Measurements from ENCODE around the gene TFDP1. TPM values are rescaled to one million over a fixed set of nuclear protein-coding genes. Genes with fewer than 3 reads are reported as not detected.

The TFDP1 gene, protein sequence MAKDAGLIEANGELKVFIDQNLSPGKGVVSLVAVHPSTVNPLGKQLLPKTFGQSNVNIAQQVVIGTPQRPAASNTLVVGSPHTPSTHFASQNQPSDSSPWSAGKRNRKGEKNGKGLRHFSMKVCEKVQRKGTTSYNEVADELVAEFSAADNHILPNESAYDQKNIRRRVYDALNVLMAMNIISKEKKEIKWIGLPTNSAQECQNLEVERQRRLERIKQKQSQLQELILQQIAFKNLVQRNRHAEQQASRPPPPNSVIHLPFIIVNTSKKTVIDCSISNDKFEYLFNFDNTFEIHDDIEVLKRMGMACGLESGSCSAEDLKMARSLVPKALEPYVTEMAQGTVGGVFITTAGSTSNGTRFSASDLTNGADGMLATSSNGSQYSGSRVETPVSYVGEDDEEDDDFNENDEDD
- total RNA-seq = 10 to 100 TPM; 36.6 to 40.3 TPM
- long read RNA-seq, donor 1, transcript TFDP1-201 (12 exons, 2,648 nt) = major isoform, 15 of 40 reads
- long read RNA-seq, donor 1, partial matches to known transcripts = 4 of 40 reads
- long read RNA-seq, donor 1, other reads (novel, unspliced or antisense) = 21 of 40 reads
- long read RNA-seq, donor 2, partial matches to known transcripts = 6 of 14 reads
- long read RNA-seq, donor 2, other reads (novel, unspliced or antisense) = 7 of 14 reads

DNA sequence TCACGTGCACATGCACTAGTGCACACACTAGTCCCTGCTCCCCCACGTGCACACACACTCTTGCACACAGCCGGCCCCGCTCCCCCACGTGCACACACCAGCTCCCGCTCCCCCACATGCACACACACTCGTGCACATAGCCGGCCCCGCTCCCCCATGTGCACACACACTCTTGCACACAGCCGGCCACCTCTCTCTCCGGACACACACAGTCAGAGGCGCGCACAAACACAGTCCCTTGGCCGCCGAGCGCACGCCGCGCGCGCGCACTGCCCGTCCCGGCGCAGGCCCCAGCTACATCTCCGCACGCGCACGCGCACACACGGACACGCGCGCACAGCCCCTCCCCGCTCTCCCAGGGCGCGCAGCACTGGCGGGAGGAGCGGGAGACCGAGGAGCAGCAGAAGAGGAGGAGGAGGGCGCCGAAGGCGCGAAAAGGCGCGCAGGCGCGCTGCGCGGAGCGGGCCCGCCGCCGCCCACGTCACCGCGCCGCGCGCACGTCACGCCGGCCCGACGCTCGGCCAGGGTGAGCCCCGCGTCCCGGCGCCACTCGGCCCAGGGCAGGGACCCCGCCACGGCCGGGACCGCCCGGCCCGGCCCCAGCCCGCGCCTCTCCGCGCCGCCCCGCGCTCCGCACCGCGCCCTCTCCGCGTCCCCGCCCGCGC, at the start of gene TFDP1:
Gene TFDP1, plus strand, starts transcription at position 549 of the 665 bp plus-strand sequence. CDS start 1,085 bp downstream, outside the sequence.
- peak; percentile 86 for DNase-seq (ENCODE audit: low spot score)
- intact Hi-C loops (cut with DNase I) = no loop called here

DNA sequence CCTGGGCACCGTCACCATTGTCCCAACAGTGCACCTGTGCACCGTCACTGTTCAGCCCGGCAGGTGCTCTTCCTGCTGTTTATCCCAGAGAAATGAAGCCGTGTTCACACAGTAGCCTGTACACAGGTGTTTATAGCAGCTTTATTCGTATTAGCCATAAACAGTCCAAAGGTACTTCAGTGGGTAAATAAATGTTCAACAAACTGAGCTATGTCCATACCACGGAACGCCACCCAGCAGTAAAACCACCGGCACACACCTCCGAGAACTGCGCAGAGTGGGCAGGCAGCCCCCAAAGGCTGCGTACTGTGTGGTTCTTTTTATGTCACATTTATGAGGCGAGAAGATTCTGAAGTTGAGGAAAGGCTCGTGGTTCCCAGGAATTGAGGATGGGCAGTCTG, 49.2 kb upstream of the TFDP1 start:
- peak; percentile 7 for DNase-seq (ENCODE audit: low spot score)
- intact Hi-C loops (cut with DNase I) = no loop called here

DNA sequence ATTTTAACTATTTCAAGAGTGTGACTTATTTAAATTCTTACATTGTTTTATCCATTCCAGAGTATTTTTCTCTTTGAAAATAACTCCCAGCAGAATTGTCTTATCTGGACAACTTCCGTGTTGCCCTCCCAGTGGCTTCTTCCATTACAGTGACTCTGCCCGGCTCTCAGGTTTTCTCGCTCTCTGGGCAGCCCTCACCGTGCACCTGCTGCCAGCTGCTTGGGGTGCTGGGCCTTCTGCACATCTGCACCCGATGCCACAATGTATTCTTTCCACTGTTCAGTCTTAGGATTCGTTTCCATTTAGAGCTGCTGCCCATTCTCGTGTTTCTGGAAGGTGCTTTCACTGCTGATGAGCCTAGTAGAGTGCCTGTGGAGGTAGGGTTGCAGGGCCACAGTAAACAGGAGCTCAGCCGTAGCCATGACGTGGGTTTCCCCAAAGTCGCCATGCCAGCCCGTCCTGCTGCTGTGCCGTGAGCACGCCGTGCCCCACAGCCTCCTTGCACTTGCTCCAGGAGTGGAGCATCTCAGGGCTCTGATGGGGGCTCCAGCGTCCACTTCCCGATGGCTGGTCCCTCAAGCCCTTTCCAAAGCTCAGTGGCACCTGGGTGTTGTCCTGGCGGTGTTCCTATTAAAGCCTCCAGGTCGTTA, 48.0 kb upstream of the TFDP1 start:
- DNase-seq (ENCODE audit: low spot score) = peak; percentile 74
- intact Hi-C loops (cut with DNase I) = no loop called here

DNA sequence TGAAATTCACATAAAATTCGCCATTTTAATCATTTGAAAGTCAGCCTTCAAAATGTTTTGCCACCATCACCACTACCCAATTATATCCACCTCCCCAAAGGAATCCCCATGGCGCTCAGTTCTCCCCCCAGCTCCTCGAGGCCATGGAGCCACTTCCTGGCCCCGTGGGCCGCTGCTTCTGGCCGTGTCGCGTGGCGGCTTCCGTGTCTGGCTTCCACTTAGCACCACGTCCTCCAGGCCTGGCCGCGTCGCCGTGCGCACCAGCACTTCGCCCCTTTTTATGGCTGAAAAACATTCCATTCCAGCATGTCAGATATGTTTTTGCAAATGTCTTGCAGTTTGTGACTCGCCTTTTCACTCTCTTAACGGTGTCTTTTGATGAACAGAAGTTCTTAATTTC, 47.3 kb upstream of the TFDP1 start:
- peak; percentile 58 for DNase-seq (ENCODE audit: low spot score)
- intact Hi-C loops (cut with DNase I) = no loop called here

DNA sequence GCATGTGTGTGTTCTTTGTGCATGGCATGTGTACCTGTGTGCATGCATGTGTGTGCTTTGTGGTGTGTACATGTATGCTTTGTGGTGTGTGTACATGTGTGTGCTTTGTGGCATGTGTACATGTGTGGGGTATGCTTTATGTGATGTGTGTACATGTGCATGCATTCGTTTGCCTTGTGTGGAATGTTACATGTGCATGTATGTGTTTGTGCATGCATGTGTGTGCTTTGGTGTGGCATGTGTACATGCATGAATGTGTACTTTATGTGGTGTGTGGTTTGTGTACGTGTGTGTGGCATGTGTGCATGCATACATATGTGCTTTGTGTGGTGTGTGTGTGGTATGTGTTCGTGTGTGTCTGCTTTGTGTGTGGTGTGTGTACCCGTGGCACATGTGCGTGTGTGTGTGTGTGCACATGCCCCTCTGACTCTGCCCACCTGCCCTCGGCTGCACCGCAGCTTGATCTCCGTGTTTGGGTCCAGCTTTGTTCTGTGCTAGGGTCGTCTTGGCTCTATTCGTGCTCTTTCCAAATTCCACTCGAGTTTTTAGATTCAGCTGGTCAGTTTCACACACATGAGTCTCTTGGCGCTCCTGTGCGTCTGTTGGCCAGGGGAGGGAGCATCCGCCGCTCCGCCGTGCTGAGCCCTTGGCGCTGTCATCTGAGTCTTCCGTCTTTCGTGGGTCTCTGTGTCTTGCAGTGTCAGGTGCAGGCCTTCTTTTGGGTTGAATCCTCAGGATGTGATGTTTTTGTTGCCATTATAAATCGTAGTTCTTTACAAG, 46.5 kb upstream of the TFDP1 start:
- intact Hi-C loops (cut with DNase I) = no loop called here
- DNase-seq (ENCODE audit: low spot score) = peak; percentile 41

DNA sequence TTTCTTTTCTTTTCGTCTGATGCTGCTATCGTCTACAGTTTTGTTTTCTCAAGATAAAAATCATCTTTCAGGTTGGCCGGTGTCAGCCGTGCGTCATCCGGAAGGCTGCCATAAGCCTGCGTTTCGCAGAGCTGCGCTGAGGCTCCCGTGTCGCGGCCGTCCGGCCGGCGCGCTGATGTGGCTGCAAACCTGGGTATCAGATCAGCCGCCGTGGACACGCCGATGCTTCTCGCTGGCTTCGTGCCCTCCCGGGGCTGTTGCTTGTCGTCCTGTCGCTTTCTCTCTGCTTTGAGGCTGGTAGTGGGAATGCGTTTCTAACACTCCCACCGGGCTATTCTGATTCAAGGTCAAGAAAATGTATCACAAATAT, 45.9 kb upstream of the TFDP1 start:
- intact Hi-C loops (cut with DNase I) = no loop called here
- DNase-seq (ENCODE audit: low spot score) = peak; percentile 69

DNA sequence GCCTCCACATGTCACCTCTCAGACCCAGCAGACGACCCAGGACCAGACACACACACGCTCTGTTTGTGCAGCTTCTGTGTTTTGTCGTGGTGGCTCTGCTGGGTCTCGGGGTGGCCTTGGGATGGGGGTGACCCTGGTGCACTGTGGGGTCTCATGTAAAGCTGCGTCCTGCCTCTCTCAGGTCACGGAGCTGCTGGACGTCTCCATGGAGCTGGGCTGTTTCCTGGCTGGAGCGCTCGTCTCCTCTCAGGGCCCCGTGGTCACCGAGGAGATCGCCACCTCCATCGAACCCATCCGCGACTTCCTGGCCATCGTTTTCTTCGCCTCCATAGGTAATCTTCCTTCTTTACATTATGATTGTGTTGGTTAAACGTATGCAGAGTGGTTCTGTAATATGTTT, 45.4 kb upstream of the TFDP1 start:
- intact Hi-C loops (cut with DNase I) = no loop called here
- peak; percentile 54 for DNase-seq (ENCODE audit: low spot score)

DNA sequence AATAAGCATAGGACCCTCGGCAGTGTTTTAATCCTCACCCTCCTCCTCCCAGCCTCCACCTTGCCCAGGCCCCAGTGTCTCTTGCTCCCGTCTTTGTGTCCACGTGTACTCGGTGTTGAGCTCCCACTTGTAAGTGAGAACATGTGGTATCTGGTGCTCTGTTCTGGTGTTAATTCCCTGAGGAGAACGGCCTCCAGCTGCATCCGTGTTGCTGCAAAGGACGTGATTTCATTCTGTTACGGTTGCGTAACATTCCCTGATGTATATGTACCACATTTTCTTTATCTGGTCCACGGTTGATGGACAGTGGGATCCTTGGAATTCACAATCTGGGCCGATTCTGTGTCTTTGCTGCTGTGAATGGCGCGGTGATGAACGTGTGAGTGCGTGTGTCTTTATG, 44.7 kb upstream of the TFDP1 start:
- intact Hi-C loops (cut with DNase I) = no loop called here
- peak; percentile 24 for DNase-seq (ENCODE audit: low spot score)

DNA sequence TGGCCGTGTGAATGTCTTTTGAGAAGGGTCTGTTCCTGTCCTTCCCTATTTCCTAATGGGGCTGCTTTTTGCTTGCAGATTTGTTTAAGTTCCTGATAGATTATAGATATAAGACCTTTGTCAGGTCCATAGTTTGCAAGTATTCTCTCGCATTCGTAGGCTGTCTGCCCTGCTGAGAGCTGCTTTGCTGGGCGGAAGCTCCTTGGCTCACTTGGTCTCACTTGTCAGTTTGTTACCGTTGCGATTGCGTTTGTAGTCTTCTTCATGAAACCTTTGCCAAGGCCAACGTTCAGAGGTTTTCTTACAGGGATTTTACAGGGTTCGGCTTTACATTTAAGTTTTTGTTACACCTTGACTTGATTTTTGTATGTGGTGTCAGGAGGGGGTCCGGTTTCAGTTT, 44.0 kb upstream of the TFDP1 start:
- intact Hi-C loops (cut with DNase I) = no loop called here
- no peak for DNase-seq (ENCODE audit: low spot score)

DNA sequence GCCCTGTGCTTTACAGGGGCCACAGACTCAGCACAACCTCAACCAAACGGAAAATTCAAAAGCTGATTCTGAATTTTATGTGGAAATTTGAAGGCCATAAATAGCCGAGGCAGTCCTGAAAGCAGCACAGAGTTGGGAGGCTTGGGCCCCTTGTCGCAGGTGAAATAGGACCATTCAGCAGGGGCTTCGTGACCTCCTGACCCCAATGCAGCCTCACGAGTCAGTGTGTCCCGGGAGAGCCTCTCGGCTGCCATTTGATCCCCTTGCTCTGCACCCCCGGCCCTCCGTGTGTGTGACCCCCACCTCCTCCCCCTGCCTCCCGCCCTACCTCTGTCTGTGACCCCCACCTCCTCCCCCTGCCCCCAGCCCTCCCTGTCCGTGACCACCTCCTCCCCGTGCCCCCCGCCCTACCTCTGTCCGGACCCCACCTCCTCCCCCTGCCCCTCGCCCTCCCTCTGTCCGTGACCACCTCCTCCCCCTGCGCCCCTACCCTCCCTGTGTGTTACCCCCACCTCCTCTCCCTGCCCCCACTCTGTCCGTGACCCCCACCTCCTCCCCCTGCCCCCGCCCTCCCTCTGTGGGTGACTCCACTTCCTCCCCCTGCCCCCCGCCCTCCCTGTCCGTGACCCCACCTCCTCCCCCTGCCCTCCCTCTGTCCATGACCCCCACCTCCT, 41.7 kb upstream of the TFDP1 start:
- peak; percentile 28 for DNase-seq (ENCODE audit: low spot score)
- intact Hi-C loops (cut with DNase I) = no loop called here

DNA sequence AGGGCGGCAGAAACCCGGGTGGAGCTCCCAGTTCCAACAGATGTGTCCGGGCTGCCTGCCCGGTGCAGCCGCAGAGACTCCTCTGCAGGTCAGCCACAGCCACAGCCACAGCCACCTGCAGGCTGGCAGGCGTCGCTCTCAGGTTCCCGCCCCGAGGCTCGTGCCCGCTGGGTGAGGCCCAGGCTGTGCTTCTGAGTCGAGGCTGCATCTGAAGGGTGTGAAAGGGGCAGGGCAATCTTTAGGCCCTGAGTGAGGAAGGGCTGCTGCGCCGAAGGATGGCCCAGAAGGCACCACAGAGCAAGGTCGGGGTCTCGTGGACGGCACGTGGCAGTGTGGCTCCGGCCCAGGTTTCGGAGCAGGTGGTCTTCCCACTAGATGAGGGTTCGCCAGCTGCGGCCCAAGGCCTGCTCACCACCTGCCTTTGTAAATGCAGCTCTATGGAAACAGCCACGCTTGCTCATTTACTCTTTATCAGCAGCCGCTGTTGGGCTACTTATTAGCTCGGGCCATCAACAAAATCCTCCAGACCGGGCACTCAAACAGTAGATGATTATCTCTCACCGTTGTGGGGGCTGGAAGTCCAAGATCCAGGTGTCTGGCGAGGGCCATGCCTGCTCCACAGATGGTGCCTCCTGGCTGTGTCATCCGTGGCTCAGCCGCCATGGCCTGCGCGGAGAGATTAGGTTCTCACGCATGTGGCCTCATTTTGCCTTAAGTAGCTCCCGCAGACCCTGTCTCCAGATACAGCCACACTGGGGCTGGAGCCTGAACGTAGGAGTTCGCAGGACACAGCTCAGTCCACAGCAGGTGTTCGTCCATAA, 40.3 kb upstream of the TFDP1 start:
- DNase-seq (ENCODE audit: low spot score) = peak; percentile 78
- intact Hi-C loops (cut with DNase I) = no loop called here

DNA sequence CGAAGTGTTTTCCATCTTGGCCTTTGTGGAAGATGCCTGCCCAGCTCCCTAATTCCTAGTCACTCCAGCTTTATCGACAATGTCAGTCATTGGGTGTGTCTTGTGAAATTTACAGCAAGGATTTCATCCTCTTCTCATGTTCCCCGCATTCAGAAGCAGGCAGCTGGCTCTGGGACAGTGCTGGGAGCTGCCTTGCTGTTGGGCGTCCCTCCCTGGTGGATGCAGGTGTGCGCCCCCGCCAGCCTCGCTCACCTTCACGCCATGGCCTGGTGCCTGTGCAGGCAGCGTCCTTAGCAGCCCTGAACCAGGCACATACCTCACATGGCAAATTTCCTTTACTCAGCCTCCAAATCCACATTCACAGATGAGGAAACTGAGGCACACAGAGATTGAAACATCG, 39.7 kb upstream of the TFDP1 start:
- intact Hi-C loops (cut with DNase I) = no loop called here
- peak; percentile 54 for DNase-seq (ENCODE audit: low spot score)

DNA sequence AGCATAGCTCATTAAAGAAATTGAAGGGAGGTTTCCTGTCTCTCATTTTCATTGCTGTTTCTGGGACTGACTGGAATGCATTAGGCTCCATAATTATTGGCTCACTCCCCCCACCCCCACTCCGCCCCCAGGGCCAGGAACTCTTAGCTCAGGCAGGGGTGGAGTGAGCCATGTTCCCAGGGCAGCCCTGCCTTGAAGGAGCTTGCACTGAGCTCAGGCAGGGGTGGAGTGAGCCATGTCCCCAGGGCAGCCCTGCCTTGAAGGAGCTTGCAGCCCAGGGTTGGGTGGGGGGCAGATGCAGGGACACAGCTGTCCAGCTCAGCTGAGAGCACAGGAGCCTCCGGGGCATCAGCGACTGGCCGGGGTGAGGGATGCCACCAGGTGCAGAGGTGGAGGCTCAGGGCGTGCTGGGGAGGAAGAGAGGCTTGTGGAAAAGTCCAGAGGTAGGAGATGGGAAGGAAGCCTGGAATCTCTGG, 39.1 kb upstream of the TFDP1 start:
- DNase-seq (ENCODE audit: low spot score) = peak; percentile 79
- intact Hi-C loops (cut with DNase I) = no loop called here

DNA sequence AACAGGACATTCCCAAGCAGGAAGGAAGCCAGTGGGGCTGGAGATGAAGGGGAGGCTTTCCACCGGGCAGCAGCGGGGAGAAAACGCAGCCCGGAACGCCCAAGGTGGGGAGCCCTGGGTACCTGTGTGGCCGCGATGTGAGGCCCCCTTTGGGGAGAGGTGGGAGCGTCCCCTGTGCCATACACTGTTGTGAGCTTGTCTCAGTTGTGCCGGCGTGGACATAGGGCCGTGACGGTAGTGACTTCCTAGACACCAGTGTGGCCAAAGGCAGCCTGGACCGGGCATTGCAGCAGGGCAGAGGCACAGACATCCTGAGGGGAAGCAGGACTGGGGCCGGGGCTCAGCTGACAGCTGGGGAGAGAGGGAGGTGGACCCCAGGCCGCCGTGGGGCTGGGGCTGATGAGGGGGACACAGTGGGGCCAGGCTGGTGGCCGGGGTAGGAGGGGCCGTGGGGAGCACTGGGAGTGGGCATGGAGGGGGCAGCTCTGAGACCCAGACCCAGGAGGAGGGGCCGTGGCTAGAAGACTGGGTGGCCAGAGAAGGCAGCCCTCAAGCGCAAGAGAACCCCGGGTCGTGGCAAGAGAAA, 38.5 kb upstream of the TFDP1 start:
- intact Hi-C loops (cut with DNase I) = no loop called here
- DNase-seq (ENCODE audit: low spot score) = peak; percentile 80

DNA sequence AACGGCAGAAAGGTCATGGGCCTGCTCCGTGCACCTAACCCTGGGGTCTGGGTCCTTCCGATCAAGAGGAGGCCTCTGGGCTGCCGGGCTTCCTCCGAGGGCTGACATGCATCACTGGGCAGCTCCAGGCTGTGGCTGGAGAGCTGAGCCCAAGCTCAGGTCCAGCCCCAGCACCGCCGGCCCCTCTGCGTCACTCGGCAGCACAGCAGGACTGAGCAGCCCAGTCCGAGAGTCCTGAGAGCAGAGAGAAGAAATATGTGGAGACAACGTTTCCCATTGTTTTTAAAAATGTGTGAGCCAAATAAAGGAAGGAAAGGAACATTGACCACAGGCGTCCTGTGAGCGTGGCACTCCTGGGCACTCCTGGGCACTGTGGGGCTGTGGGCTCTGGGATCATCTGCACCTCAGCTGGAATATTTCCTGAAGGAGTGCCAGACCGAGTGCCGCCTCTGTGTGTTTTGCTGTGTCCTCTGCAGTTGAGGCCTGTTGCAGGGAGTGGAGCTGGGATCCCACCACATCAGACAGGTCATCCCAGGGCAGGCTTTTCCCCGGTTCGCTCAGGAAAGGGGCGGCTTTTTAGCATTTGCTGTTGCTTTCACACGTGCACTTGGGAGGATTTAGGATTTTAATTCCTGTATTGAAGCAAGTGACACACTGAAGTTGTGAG, 37.8 kb upstream of the TFDP1 start:
- DNase-seq (ENCODE audit: low spot score) = peak; percentile 86
- intact Hi-C loops (cut with DNase I) = no loop called here

DNA sequence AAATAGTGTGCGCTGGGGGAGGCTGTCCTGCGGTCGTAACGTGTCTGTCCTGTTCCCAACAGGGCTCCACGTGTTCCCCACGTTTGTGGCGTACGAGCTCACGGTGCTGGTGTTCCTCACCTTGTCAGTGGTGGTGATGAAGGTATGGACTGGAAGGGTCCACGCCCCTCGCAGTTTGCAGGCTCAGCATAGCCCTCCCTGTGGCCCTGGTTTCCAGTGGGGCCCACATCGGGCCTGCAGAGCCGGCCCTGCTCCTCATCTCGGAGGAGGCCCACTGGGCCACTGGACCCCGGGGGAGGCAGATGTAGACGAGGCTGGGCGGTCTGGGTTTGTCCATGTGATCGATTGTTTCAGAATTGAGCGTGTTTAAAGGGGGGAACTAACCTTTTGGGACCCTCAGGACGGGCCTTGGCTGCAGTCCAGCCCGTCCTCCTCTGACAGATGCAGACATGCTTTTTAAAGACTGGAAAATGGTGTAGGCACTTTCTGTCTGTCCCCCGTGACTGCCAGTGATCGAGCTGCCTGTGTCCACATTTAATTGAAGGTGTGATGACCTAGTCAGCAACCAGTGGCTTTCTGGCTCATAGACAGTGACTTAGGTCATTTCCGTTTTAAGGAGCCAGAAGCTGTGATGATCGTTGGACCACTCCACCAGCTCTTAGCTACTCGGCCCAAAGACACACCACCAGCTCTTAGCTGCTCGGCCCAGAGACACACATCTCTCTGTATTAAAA, 37.1 kb upstream of the TFDP1 start:
- DNase-seq (ENCODE audit: low spot score) = peak; percentile 69
- intact Hi-C loops (cut with DNase I) = no loop called here

All from posterior vena cava (tissue), 2 donors.